ENCODE results near the gene SLC26A11.
"Not testable (repeated sequence)": the region's sequence is repeated elsewhere in the genome, so short reads cannot be mapped to it uniquely, and the experiment has no call there.

SLC26A11 gene

GRCh38 chr17:80245566-80246265 is 25.5 kb downstream of the SLC26A11 start:
- DNase-seq = no peak

- no peak for DNase-seq
Observed at GRCh38 chr17:80246266-80246681, 26.0 kb downstream of the SLC26A11 start.

- no peak for DNase-seq
Observed at GRCh38 chr17:80246726-80247125, 26.5 kb downstream of the SLC26A11 start.

- DNase-seq = no peak
Observed at GRCh38 chr17:80247561-80247960, 27.3 kb downstream of the SLC26A11 start.

- no peak for DNase-seq
Observed at GRCh38 chr17:80248001-80248893, 28.0 kb downstream of the SLC26A11 start.

- DNase-seq = no peak
Observed at GRCh38 chr17:80248894-80249710, 28.9 kb downstream of the SLC26A11 start.

- DNase-seq = no peak
Observed at GRCh38 chr17:80251966-80252365, 31.7 kb downstream of the SLC26A11 start.

- no peak for DNase-seq
Observed at GRCh38 chr17:80252871-80253270, 32.6 kb downstream of the SLC26A11 start.

- no peak for DNase-seq
Observed at GRCh38 chr17:80253631-80254395, 33.6 kb downstream of the SLC26A11 start.

GRCh38 chr17:80254396-80255251 is 34.4 kb downstream of the SLC26A11 start:
- no peak for DNase-seq

GRCh38 chr17:80256034-80256350 is 35.8 kb downstream of the SLC26A11 start:
- no peak for DNase-seq

GRCh38 chr17:80257716-80258213 is 37.5 kb downstream of the SLC26A11 start:
- no peak for DNase-seq

GRCh38 chr17:80258296-80258695 is 38.1 kb downstream of the SLC26A11 start:
- DNase-seq = not testable (repeated sequence)

GRCh38 chr17:80259457-80260068 is 39.3 kb downstream of the SLC26A11 start:
- no peak for DNase-seq

- peak; percentile 77 for DNase-seq
Observed at GRCh38 chr17:80260069-80260535, 39.9 kb downstream of the SLC26A11 start.

- DNase-seq = peak; percentile 60
Observed at GRCh38 chr17:80260791-80261158, 40.5 kb downstream of the SLC26A11 start, which contains the start of gene RNF213. TSS of gene RNF213 (plus strand) at chr17:80260852. CDS start at chr17:80263682, 2,830 bp downstream.

GRCh38 chr17:80261159-80261894 is 41.1 kb downstream of the SLC26A11 start:
- peak; percentile 73 for DNase-seq

GRCh38 chr17:80261895-80262279 is 41.7 kb downstream of the SLC26A11 start:
- DNase-seq = no peak

- no peak for DNase-seq
Observed at GRCh38 chr17:80262291-80262690, 42.1 kb downstream of the SLC26A11 start.

- no peak for DNase-seq
Observed at GRCh38 chr17:80262775-80263244, 42.6 kb downstream of the SLC26A11 start.
